SU-DHL-6 (cell line): ENCODE results near the gene ANGPTL8.

Source experiments
- H2AFZ ChIP-seq: fragments of 200-600 bp; sonication (generic); 2 replicates; pipeline ENCODE4 v1.6.1; 2014; ENCODE audit warnings: low read depth, mild to moderate bottlenecking, moderate library complexity, mixed read lengths, antibody characterized with exemption, low read length; ENCODE audit not compliant: severe bottlenecking
- H3F3A ChIP-seq: fragments of 200-600 bp; shearing (Covaris generic); 2 replicates; pipeline ENCODE4 v1.6.0; 2016; ENCODE audit warnings: antibody characterized with exemption, mild to moderate bottlenecking; ENCODE audit not compliant: insufficient read depth
- H3K27ac ChIP-seq: fragments of 200-600 bp; sonication (generic); 2 replicates; pipeline ENCODE4 v1.5.1; 2016; ENCODE audit warnings: low read depth, mild to moderate bottlenecking, low read length, moderate library complexity, mixed read lengths
- H3K27me3 ChIP-seq: fragments of 200-600 bp; sonication (generic), shearing (Covaris generic); 2 replicates; pipeline ENCODE4 v1.6.0; 2014; ENCODE audit warnings: mild to moderate bottlenecking, low read length
- H3K36me3 ChIP-seq: fragments of 200-600 bp; sonication (generic); 2 replicates; pipeline ENCODE4 v1.6.1; 2014; ENCODE audit warnings: mild to moderate bottlenecking, low read length, mixed read lengths
- H3K4me2 ChIP-seq: fragments of 300-600, 200-600 bp; shearing (Covaris generic), sonication (generic); 2 replicates; pipeline ENCODE4 v1.6.0; 2014; ENCODE audit warnings: low read length, low read depth, mild to moderate bottlenecking; ENCODE audit not compliant: poor library complexity, severe bottlenecking
- H3K4me3 ChIP-seq: fragments of 200-600 bp; sonication (generic); 2 replicates; pipeline ENCODE4 v1.5.1; 2014; ENCODE audit warnings: antibody characterized with exemption, low read length, mild to moderate bottlenecking, mixed read lengths; ENCODE audit not compliant: insufficient read depth, poor library complexity, severe bottlenecking
- H3K79me2 ChIP-seq: fragments of 200-600 bp; sonication (generic); 2 replicates; pipeline ENCODE4 v1.6.1; 2014; ENCODE audit warnings: mild to moderate bottlenecking, low read length, moderate library complexity; ENCODE audit not compliant: insufficient read depth
- H3K9ac ChIP-seq: fragments of 200-600 bp; sonication (generic); 2 replicates; pipeline ENCODE4 v1.7.0; 2014; ENCODE audit warnings: mild to moderate bottlenecking, low read length
- H3K9me2 ChIP-seq: fragments of 200-600 bp; sonication (generic); replicated peaks from 2 replicates; pipeline ENCODE4 v1.6.1; 2014; ENCODE audit warnings: low read length; ENCODE audit not compliant: insufficient read depth
- H3K9me3 ChIP-seq: fragments of 200-600 bp; sonication (generic); 2 replicates; pipeline ENCODE4 v1.6.1; 2014; ENCODE audit warnings: low read length, mixed read lengths; ENCODE audit not compliant: insufficient read depth
- H4K20me1 ChIP-seq: fragments of 200-600 bp; sonication (generic); 2 replicates; pipeline ENCODE4 v1.6.1; 2014; ENCODE audit warnings: low read depth, mild to moderate bottlenecking, antibody characterized with exemption, low read length, moderate library complexity, mixed read lengths
- CTCF ChIP-seq: fragments of 200-600 bp; sonication (generic); IDR thresholded peaks from one replicate; pipeline ENCODE4 v1.5.1; 2017; ENCODE audit warnings: antibody characterized with exemption, mild to moderate bottlenecking, low read length, moderate library complexity; ENCODE audit not compliant: insufficient read depth, poor library complexity, severe bottlenecking
- EZH2phosphoT487 ChIP-seq: fragments of 200-600 bp; sonication (generic), shearing (Covaris generic); conservative IDR thresholded peaks from 2 replicates; pipeline ENCODE4 v1.6.1; 2018; ENCODE audit warnings: mild to moderate bottlenecking, antibody characterized with exemption, low read length, moderate library complexity, mixed read lengths

Gene ANGPTL8

GRCh38 chr19:11214387-11214786, 25.0 kb upstream of the ANGPTL8 start:
- H3K9me3 ChIP-seq, result no peaks in the 10 kb centered on the region
- no peaks in the 10 kb centered on the region for H3K9me2 ChIP-seq
- no peak overlapping the region for H3K27ac ChIP-seq
- no peak for TF ChIP-seq EZH2phosphoT487
- no peak for TF ChIP-seq CTCF
- no peaks in the 10 kb centered on the region for H3F3A ChIP-seq
- no peak overlapping the region for H2AFZ ChIP-seq
- no peak overlapping the region for H3K4me2 ChIP-seq
- no peak overlapping the region for H3K9ac ChIP-seq
- H3K79me2 ChIP-seq, result no peaks in the 10 kb centered on the region
- no peaks in the 10 kb centered on the region for H3K27me3 ChIP-seq
- H4K20me1 ChIP-seq, result no peaks in the 10 kb centered on the region
- no peak overlapping the region for H3K4me3 ChIP-seq
- no peaks in the 10 kb centered on the region for H3K36me3 ChIP-seq

GRCh38 chr19:11221082-11221598, 18.3 kb upstream of the ANGPTL8 start:
- Histone ChIP-seq H3K9me2 (no peaks in the 10 kb centered on the region), H3K27ac (no peak overlapping the region), H3K79me2 (no peaks in the 10 kb centered on the region), H3K4me2 (no peak overlapping the region), H3K36me3 (no peaks in the 10 kb centered on the region), H3K27me3 (no peaks in the 10 kb centered on the region), H3K4me3 (no peak overlapping the region), H4K20me1 (no peaks in the 10 kb centered on the region), H3K9ac (no peak overlapping the region), H2AFZ (no peak overlapping the region), H3F3A (no peaks in the 10 kb centered on the region), H3K9me3 (no peaks in the 10 kb centered on the region)
- TF ChIP-seq CTCF (no peak), EZH2phosphoT487 (no peak)

GRCh38 chr19:11223200-11223599, 16.2 kb upstream of the ANGPTL8 start:
- no peaks in the 10 kb centered on the region for H3K27me3 ChIP-seq
- no peaks in the 10 kb centered on the region for H3K36me3 ChIP-seq
- no peak for TF ChIP-seq EZH2phosphoT487
- TF ChIP-seq CTCF, result no peak
- H3K79me2 ChIP-seq, result no peaks in the 10 kb centered on the region
- no peak overlapping the region for H3K4me2 ChIP-seq
- no peaks in the 10 kb centered on the region for H3K9me3 ChIP-seq
- no peaks in the 10 kb centered on the region for H4K20me1 ChIP-seq
- no peaks in the 10 kb centered on the region for H3K9me2 ChIP-seq
- H3K4me3 ChIP-seq, result no peak overlapping the region
- no peaks in the 10 kb centered on the region for H3F3A ChIP-seq
- no peak overlapping the region for H3K9ac ChIP-seq
- no peak overlapping the region for H2AFZ ChIP-seq
- H3K27ac ChIP-seq, result no peak overlapping the region

- H2AFZ ChIP-seq, result no peak overlapping the region
- no peaks in the 10 kb centered on the region for H3K36me3 ChIP-seq
- TF ChIP-seq EZH2phosphoT487, result no peak
- no peak for TF ChIP-seq CTCF
- no peaks in the 10 kb centered on the region for H3K9me2 ChIP-seq
- no peak overlapping the region for H3K9ac ChIP-seq
- no peak overlapping the region for H3K4me3 ChIP-seq
- no peak overlapping the region for H3K4me2 ChIP-seq
- no peak overlapping the region for H3K27ac ChIP-seq
- no peaks in the 10 kb centered on the region for H4K20me1 ChIP-seq
- no peaks in the 10 kb centered on the region for H3K27me3 ChIP-seq
- no peaks in the 10 kb centered on the region for H3K9me3 ChIP-seq
- no peaks in the 10 kb centered on the region for H3K79me2 ChIP-seq
- no peaks in the 10 kb centered on the region for H3F3A ChIP-seq
Observed at GRCh38 chr19:11224429-11224828, 15.0 kb upstream of the ANGPTL8 start.
